Breast epithelium (tissue), 3 donors: ENCODE results near the gene TET2.

Experiments used
- POLR2A ChIP-seq: fragments of 450-650 bp; IDR thresholded peaks from one replicate; pipeline ENCODE4 v1.6.1; 2016; ENCODE audit warnings: antibody characterized with exemption, mild to moderate bottlenecking, moderate library complexity
- POLR2AphosphoS5 ChIP-seq, 3 donors: sonication (generic); formaldehyde crosslinking; IDR thresholded peaks; one replicate each; pipeline ENCODE4 v1.6.1; 2017; ENCODE audit warnings: antibody characterized with exemption in 3 of 3
- TF ChIP-seq, protein P1 (sequence below), 3 donors: fragments of 450-650 bp; IDR thresholded peaks; one replicate each; pipeline ENCODE4 v1.5.1; 2016 to 2017; ENCODE audit warnings: antibody characterized with exemption in 3 of 3, mild to moderate bottlenecking in 3 of 3, moderate library complexity in 3 of 3

DNA sequence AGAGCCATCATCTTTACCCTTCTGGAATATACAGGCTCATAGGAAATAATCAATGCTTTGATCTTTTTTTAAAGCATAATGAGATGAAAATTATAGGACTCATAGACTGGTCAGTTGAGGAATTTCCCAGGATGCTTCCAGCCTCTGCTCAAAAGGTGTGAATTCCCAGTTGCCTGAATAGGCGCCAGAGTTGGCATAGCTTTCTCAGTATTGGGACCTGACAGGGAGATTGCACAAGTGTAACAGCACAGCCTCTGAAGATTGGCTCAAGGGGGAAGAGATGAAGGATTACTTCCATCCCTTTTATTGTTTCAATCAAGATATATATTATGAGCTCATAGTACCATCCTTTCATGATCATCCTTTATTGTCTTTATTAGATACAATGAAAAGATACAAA lies 17.9 kb downstream of the TET2 start:
- TF ChIP-seq, protein P1, sequence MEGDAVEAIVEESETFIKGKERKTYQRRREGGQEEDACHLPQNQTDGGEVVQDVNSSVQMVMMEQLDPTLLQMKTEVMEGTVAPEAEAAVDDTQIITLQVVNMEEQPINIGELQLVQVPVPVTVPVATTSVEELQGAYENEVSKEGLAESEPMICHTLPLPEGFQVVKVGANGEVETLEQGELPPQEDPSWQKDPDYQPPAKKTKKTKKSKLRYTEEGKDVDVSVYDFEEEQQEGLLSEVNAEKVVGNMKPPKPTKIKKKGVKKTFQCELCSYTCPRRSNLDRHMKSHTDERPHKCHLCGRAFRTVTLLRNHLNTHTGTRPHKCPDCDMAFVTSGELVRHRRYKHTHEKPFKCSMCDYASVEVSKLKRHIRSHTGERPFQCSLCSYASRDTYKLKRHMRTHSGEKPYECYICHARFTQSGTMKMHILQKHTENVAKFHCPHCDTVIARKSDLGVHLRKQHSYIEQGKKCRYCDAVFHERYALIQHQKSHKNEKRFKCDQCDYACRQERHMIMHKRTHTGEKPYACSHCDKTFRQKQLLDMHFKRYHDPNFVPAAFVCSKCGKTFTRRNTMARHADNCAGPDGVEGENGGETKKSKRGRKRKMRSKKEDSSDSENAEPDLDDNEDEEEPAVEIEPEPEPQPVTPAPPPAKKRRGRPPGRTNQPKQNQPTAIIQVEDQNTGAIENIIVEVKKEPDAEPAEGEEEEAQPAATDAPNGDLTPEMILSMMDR (IDR thresholded peaks at IDR 0.05), result no peak
- TF ChIP-seq POLR2A (no peak), POLR2AphosphoS5 (IDR thresholded peaks at IDR 0.05) (no peak)
